Thymus (tissue), 11 donors: ENCODE measurements around the gene CTLA4. TPM values are rescaled to one million over a fixed set of nuclear protein-coding genes. Genes with fewer than 3 reads are reported as not detected.

Experiments used
- DNase-seq, 9 donors: peaks; one replicate each; pipeline ENCODE4 v3.0.0-alpha.2; 2013; ENCODE audit warnings: low spot score in 9 of 9, low read depth in 6 of 9, missing footprints in 1 of 9
- H3K27ac ChIP-seq, 2 donors: one replicate each; pipeline ENCODE4 v1.5.1; 2013; ENCODE audit warnings: control low read depth in 1 of 2, low read depth in 1 of 2, low read length in 1 of 2, mild to moderate bottlenecking in 1 of 2, moderate library complexity in 1 of 2
- H3K27me3 ChIP-seq, 2 donors: one replicate each; pipeline ENCODE4 v1.5.1; 2013; ENCODE audit warnings: low read length in 1 of 2; ENCODE audit not compliant: control insufficient read depth in 2 of 2, insufficient read depth in 1 of 2
- H3K36me3 ChIP-seq, 2 donors: one replicate each; pipeline ENCODE4 v1.5.1; 2013; ENCODE audit warnings: low read length in 1 of 2, mild to moderate bottlenecking in 1 of 2, moderate library complexity in 1 of 2; ENCODE audit not compliant: control insufficient read depth in 2 of 2, insufficient read depth in 2 of 2
- H3K4me1 ChIP-seq, 2 donors: one replicate each; pipeline ENCODE4 v1.5.1; 2013; ENCODE audit warnings: low read length in 2 of 2; ENCODE audit not compliant: control insufficient read depth in 2 of 2, insufficient read depth in 2 of 2
- H3K4me3 ChIP-seq, 2 donors: one replicate each; pipeline ENCODE4 v1.5.1; 2013; ENCODE audit warnings: low read length in 2 of 2, control low read depth in 1 of 2, mild to moderate bottlenecking in 1 of 2
- H3K9me3 ChIP-seq, 2 donors: one replicate each; pipeline ENCODE4 v1.5.1; 2013; ENCODE audit warnings: low read length in 1 of 2, mild to moderate bottlenecking in 1 of 2; ENCODE audit not compliant: control insufficient read depth in 2 of 2, insufficient read depth in 1 of 2
- WGBS: extraction: QIAGEN DNeasy Blood & Tissue Kit; methylation state at CpG from one replicate; pipeline ENCODE4 v1.1.7; 2013; 5-methylcytosine and 5-hydroxymethylcytosine counted together
- polyA plus RNA-seq: library from polyadenylated mRNA; stranded (reverse); fragments of 200-250 nt; gene quantifications from one replicate; pipeline ENCODE4 v1.2.3, GENCODE V29; 2013
- total RNA-seq: library from RNA; stranded (reverse); fragments of 120-200 nt; gene quantifications from one replicate; pipeline ENCODE4 v1.2.4, GENCODE V29; 2013
- donor health status: healthy.

The CTLA4 gene
- total and polyA plus RNA-seq, 2 donors = 10.6 to 12.3 TPM

GRCh38 chr2:203893401-203893800 lies 25.8 kb downstream of the CTLA4 start:
- no peaks in the 10 kb centered on the region for H3K9me3 ChIP-seq
- H3K4me1 ChIP-seq = no peaks in the 10 kb centered on the region
- no peaks in the 10 kb centered on the region for H3K36me3 ChIP-seq
- no peaks in the 10 kb centered on the region for H3K27me3 ChIP-seq
- no peak for DNase-seq
- no peak overlapping the region for H3K27ac ChIP-seq
- H3K4me3 ChIP-seq = no peak overlapping the region

DNA sequence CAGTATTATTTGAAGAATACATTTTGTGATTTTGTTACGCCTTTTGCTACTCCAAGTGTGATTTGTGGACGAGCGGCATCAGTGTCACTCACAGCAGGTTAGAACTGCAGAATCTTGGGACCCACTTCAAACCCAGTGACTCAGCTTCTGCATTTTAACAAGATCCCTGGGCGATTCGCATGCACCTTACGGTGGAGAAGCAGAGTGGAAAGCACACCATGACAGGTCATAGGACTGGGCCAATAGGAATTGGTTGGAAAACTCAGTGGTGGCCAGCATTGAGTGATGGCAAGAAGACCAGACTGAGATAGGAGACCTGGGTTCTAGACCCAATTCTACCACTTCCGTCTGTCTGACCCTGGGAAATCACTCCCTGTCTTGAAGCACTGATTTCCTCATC lies 26.3 kb downstream of the CTLA4 start:
- 97% methylated on average over 7 of the region's 7 CpGs for WGBS
- no peak for DNase-seq

GRCh38 chr2:203894262-203894661 lies 26.7 kb downstream of the CTLA4 start:
- DNase-seq = no peak
- Histone ChIP-seq H3K9me3 (no peaks in the 10 kb centered on the region), H3K36me3 (no peaks in the 10 kb centered on the region), H3K27ac (no peak overlapping the region), H3K4me3 (no peak overlapping the region), H3K4me1 (no peaks in the 10 kb centered on the region), H3K27me3 (no peaks in the 10 kb centered on the region)
- WGBS = 86% methylated on average over 1 of the region's 1 CpG

More for the DNA sequence above, 26.3 kb downstream of the CTLA4 start:
- Histone ChIP-seq H3K36me3 (no peaks in the 10 kb centered on the region), H3K27me3 (no peaks in the 10 kb centered on the region), H3K4me3 (no peak overlapping the region), H3K27ac (no peak overlapping the region), H3K4me1 (no peaks in the 10 kb centered on the region), H3K9me3 (no peaks in the 10 kb centered on the region)

- no peak overlapping the region for H3K27ac ChIP-seq
- H3K36me3 ChIP-seq = no peaks in the 10 kb centered on the region
- 66% methylated on average over 2 of the region's 2 CpGs for WGBS
- no peaks in the 10 kb centered on the region for H3K9me3 ChIP-seq
- no peak overlapping the region for H3K4me3 ChIP-seq
- no peak for DNase-seq
- H3K4me1 ChIP-seq = no peaks in the 10 kb centered on the region
- H3K27me3 ChIP-seq = no peaks in the 10 kb centered on the region
Measured at GRCh38 chr2:203897544-203897943, 30.0 kb downstream of the CTLA4 start.

DNA sequence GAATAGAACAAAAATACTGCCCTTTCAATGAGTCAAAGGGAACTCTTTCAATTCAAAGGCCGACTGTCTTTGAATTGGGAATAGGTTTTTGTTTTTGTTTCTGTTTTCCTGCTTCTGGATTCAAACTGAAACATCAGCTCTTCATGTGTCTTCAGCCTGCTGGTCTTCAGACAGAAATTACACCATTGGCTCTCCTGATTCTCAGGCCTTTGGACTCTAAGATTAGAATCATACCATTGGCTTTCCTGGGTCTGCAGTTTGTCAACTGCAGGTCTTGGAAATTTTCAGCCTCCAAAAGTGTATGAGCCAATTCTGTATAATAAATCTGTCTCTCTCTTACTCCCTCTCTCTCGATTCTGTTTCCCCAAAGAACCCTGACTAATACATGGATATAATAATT lies 31.1 kb downstream of the CTLA4 start:
- H3K9me3 ChIP-seq = peaks cover 0 to 2% of the 10 kb centered on the region in 2 donors
- 96% methylated on average over 2 of the region's 2 CpGs for WGBS
- H3K4me1 ChIP-seq = no peaks in the 10 kb centered on the region
- DNase-seq = no peak
- no peaks in the 10 kb centered on the region for H3K36me3 ChIP-seq
- no peak overlapping the region for H3K27ac ChIP-seq
- no peaks in the 10 kb centered on the region for H3K27me3 ChIP-seq
- H3K4me3 ChIP-seq = no peak overlapping the region

DNA sequence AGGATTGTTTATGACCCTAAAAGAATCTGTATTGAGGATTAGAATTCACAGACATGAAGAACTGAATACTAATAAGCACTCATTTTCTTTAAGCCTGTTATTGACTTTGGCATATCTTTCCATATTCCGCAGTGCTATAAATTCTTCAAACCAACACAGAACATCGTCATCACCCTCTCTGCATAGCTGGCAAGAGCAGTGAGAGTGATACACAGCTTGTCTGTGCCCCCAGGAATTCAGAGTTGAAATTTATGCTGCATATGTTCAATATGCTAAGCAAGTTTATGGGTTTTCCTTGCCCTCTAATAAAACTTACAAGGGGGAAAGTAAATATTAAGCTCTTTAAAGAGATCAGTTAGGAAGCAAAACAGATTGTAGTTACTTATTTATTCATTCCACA lies 32.7 kb downstream of the CTLA4 start:
- no peaks in the 10 kb centered on the region for H3K27me3 ChIP-seq
- H3K9me3 ChIP-seq = peaks cover 0 to 2% of the 10 kb centered on the region in 2 donors
- no peak overlapping the region for H3K4me3 ChIP-seq
- no peak for DNase-seq
- H3K4me1 ChIP-seq = no peaks in the 10 kb centered on the region
- H3K27ac ChIP-seq = no peak overlapping the region
- WGBS = 97% methylated on average over 2 of the region's 2 CpGs
- no peaks in the 10 kb centered on the region for H3K36me3 ChIP-seq

- H3K36me3 ChIP-seq = no peaks in the 10 kb centered on the region
- no peak overlapping the region for H3K4me3 ChIP-seq
- H3K27ac ChIP-seq = no peak overlapping the region
- WGBS = 96% methylated on average over 4 of the region's 4 CpGs
- no peaks in the 10 kb centered on the region for H3K27me3 ChIP-seq
- peaks cover 0 to 2% of the 10 kb centered on the region in 2 donors for H3K9me3 ChIP-seq
- H3K4me1 ChIP-seq = peaks cover 0 to 3% of the 10 kb centered on the region in 2 donors
- no peak for DNase-seq
Measured at GRCh38 chr2:203904022-203904421, 36.5 kb downstream of the CTLA4 start.

GRCh38 chr2:203905656-203906055 lies 38.1 kb downstream of the CTLA4 start:
- H3K4me3 ChIP-seq = no peak overlapping the region

GRCh38 chr2:203908066-203908796 lies 40.7 kb downstream of the CTLA4 start:
- 95% methylated on average over 6 of the region's 6 CpGs for WGBS
- H3K4me1 ChIP-seq = peaks cover 5 to 8% of the 10 kb centered on the region in 2 donors
- no peak for DNase-seq
- H3K27me3 ChIP-seq = no peaks in the 10 kb centered on the region
- H3K36me3 ChIP-seq = no peaks in the 10 kb centered on the region
- H3K4me3 ChIP-seq = no peak overlapping the region
- H3K27ac ChIP-seq = no peak overlapping the region
- H3K9me3 ChIP-seq = no peaks in the 10 kb centered on the region

More at GRCh38 chr2:203905656-203906055, 38.1 kb downstream of the CTLA4 start:
- Histone ChIP-seq H3K27me3 (no peaks in the 10 kb centered on the region), H3K36me3 (no peaks in the 10 kb centered on the region), H3K9me3 (peaks cover 0 to 2% of the 10 kb centered on the region in 2 donors), H3K27ac (no peak overlapping the region), H3K4me1 (peaks cover 5 to 8% of the 10 kb centered on the region in 2 donors)
- no peak for DNase-seq
